AG09309 (cell line): ENCODE data around the gene MGMT.

Source experiments
- DNase-seq: peaks from one replicate; pipeline ENCODE4 v3.0.0-alpha.2; 2010; ENCODE audit warnings: low read depth
- H3K4me3 ChIP-seq: 2 replicates; pipeline ENCODE4 v1.5.1; 2011; ENCODE audit warnings: mild to moderate bottlenecking, low read depth, low read length, moderate library complexity; ENCODE audit not compliant: control insufficient read depth
- TF ChIP-seq, protein P1 (sequence below): IDR thresholded peaks from 2 replicates; pipeline ENCODE4 v1.5.1; 2011; ENCODE audit warnings: mild to moderate bottlenecking, low read depth, low read length, inconsistent platforms; ENCODE audit not compliant: insufficient read depth, control insufficient read depth; ENCODE audit errors: missing control alignments

The MGMT gene

DNA sequence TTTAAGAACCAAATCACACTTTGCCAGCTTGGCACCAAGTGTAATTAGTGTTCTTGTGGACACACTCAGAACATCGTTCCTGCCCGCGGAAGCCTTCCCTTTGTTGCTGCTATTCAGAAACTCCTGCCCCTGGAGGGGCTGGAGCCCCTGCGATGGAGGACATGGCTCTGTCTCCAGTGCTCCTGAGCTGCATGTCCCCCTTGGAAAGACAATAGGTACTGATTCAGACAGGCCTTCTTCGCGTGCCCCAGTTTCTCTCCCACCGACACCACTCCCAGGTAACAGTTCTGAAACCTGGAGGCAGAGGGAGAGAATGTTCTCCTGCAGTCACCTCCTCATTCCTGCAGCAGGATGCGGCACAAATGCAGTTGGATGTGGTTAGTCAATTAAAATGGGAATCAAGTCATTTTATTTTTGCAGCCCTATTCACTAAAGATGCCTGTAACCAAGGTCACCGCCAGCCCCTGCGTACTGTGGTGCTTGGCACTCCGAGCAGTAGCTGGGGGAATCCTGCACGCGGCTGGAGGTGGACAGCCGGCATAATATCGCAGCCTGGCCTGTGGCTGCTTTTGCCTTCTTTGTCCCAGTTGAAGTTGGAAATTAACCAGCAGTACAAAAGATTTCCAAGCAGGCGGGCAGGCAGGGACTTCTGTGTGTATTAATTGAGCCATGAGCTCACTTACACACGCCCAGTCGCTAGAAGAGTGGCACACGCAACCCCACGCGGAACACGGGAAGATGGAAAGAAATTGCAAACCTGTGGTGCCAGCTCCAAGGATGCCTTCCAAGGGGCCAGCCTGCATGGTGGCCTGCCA lies 291.4 kb downstream of the MGMT start:
- TF ChIP-seq, protein P1, sequence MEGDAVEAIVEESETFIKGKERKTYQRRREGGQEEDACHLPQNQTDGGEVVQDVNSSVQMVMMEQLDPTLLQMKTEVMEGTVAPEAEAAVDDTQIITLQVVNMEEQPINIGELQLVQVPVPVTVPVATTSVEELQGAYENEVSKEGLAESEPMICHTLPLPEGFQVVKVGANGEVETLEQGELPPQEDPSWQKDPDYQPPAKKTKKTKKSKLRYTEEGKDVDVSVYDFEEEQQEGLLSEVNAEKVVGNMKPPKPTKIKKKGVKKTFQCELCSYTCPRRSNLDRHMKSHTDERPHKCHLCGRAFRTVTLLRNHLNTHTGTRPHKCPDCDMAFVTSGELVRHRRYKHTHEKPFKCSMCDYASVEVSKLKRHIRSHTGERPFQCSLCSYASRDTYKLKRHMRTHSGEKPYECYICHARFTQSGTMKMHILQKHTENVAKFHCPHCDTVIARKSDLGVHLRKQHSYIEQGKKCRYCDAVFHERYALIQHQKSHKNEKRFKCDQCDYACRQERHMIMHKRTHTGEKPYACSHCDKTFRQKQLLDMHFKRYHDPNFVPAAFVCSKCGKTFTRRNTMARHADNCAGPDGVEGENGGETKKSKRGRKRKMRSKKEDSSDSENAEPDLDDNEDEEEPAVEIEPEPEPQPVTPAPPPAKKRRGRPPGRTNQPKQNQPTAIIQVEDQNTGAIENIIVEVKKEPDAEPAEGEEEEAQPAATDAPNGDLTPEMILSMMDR, result no peak
- DNase-seq, result no peak
- no peak overlapping the region for H3K4me3 ChIP-seq

DNA sequence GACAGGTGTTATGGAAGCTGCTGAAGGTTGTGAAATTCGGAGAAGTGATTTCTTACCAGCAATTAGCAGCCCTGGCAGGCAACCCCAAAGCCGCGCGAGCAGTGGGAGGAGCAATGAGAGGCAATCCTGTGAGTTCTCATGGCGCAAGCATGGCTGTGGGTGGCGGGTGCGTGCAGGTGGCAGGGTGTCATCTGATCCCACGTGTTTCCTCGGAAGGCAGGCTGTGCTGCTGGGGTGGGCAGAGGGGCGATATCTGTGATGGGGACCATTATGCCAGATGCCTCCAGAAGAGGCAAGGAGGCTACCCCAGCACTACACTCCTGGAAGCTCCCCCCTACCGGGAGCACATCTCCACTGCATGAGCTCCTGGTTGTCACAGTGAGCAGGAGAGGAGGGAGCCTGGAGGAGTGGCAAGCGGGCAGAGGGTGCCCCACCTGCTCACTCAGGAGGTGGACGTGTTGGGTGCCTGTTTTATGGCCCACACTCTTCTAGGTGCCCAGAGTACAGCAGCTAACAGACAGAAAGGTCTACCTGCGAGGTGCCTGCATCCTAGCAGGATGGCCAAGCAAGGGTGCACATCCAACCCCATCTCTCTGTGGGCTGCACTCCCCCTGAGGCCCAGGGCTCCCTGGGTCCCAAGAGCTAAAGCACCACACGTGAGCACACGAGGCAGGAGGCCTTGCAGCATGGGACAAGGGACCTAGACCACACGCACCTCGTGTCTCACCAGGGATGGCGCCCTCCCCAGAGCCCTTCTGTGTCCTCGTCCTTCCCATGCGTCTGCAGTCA lies 292.4 kb downstream of the MGMT start:
- TF ChIP-seq, protein P1, result no peak
- no peak overlapping the region for H3K4me3 ChIP-seq
- no peak for DNase-seq

DNA sequence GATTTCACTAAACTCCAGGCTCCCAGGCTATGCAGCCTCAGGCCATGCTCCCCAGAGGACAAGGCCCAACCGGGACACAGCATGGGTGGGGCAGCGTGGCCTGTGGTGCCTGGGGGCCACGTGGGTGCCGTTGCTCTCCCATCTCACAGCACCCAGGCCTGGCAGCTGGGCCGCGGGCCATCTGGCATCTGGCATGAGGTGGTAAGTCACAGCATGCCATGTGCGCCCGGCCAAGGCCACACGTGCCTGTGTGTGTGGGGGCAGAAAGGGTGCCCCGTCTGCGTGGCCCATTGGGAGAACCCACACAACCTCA lies 292.9 kb downstream of the MGMT start:
- TF ChIP-seq, protein P1, result no peak
- DNase-seq, result no peak
- H3K4me3 ChIP-seq, result no peak overlapping the region

DNA sequence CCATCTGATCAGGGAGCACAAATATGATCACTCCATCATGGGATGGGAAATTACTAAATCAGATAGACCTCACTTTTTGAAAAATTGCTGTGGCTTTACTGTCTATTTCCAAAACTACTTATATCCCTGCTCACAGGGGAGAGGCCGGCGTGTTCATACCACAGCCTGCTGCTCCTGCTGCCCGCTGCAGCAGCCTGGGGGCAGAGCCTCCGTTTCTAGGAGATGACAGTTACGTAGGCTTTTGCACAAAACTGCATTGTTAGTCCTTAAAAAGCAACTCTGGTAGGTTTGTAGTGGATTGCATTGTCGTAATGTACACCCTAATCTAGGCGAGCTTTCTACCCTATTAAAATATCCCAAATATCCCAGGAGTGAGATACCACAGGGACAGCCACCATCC lies 293.4 kb downstream of the MGMT start:
- no peak overlapping the region for H3K4me3 ChIP-seq
- TF ChIP-seq, protein P1, result no peak
- DNase-seq, result no peak

DNA sequence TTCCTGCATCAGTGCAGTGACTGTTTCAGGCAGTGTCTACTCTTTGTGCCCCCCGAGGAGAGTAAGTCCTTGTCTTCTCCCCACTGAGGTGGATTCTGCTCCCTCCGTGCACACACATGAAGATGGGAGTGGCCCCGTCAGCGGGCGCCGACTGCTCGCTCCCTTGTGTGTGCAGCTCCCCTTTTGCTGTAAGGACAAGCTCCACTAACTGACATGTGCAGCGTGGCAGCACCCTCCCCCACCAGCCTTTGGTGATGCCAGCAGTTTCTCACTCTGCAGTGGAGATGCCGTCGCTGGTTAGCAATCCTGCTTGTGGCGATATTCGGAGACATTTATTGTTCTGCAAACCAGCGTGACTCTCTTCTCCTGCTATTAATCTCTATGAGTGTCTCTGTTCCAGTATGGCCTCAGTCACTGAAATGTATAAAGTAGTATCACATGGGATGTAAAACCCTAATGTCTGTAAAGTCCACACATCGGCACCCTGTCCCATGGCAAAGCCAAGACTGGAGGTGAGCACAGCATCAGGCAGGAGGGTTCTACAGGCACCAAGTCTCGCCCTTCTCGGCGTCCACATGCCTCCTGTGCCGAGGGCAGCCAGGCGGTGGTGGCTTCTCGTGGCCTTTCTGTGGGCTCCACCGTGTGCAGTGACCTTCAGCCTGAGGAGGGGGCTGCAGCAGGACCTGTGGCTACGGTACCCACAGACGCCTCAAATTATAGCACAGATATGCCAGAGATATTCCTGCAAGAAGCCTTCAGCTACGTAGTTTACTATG lies 294.3 kb downstream of the MGMT start:
- TF ChIP-seq, protein P1, result no peak
- DNase-seq, result no peak
- H3K4me3 ChIP-seq, result no peak overlapping the region
